K562 (cell line): ENCODE measurements around the gene NRXN3. TPM values are rescaled to one million over a fixed set of nuclear protein-coding genes. Genes with fewer than 3 reads are reported as not detected.

ENCODE experiments used
- ATAC-seq: fragments of 200-7000 bp; cut with Tn5 transposase; 3 replicates; pipeline ENCODE4 v1.9.1; 2020; ENCODE audit warnings: moderate library complexity
- BruUV-seq: library from RNA; stranded (reverse); fragments of 400-500 nt; replicated peaks from 2 replicates; lab custom pipeline; 2021; lab: Mats Ljungman, UMichigan
- CTCF ChIA-PET: fragments of 300-600 bp; formaldehyde crosslinking; extraction: SDS; loops from one replicate; lab custom pipeline; 2021; ENCODE audit warnings: low intra/inter-chr PET ratio; lab: Yijun Ruan, JAX
- POLR2A ChIA-PET: fragments of 300-600, 350-650 bp; sonication (Branson Sonifier 250); formaldehyde crosslinking; extraction: SDS; loops from one replicate; lab custom pipeline; 2021; ENCODE audit warnings: antibody characterized with exemption, inconsistent platforms; lab: Yijun Ruan, JAX
- DNase-seq, 4 experiments: peaks; one replicate each; pipeline versions ENCODE4 v3.0.0 to v3.0.0-alpha.2; 2011 to 2018; ENCODE audit warnings: low spot score in 3 of 4, mixed read lengths in 3 of 4; ENCODE audit errors: extremely low read depth in 1 of 4
- FAIRE-seq: peaks from 2 replicates; lab custom pipeline; 2011; peaks lifted over from hg19 to GRCh38; lab: Jason Lieb, UNC
- H2AFZ ChIP-seq: 2 replicates; pipeline ENCODE4 v1.6.0; 2011; ENCODE audit warnings: low read depth, low read length, control low read depth, inconsistent platforms
- H3K27ac ChIP-seq: fragments of 200-600 bp; 3 replicates; pipeline ENCODE4 v1.8.0; 2011; ENCODE audit warnings: low read depth, mild to moderate bottlenecking, control low read depth, inconsistent platforms, low read length, moderate library complexity, mixed read lengths; ENCODE audit errors: extremely low read depth
- H3K27me3 ChIP-seq, 2 experiments: fragments of 300-600 bp in 1 of 2; 2 replicates in 1 of 2; 3 replicates in 1 of 2; pipeline versions ENCODE4 v1.6.0 to v1.8.0; 2011; ENCODE audit warnings: inconsistent platforms in 2 of 2, low read length in 2 of 2, mild to moderate bottlenecking in 1 of 2, mixed read lengths in 1 of 2, moderate library complexity in 1 of 2; ENCODE audit not compliant: control insufficient read depth in 2 of 2, insufficient read depth in 2 of 2
- H3K36me3 ChIP-seq: fragments of 300-600 bp; 3 replicates; pipeline ENCODE4 v1.8.0; 2011; ENCODE audit warnings: mild to moderate bottlenecking, low read length, inconsistent platforms; ENCODE audit not compliant: control insufficient read depth, insufficient read depth
- H3K4me1 ChIP-seq, 2 experiments: fragments of 200-600 bp in 1 of 2; replicated peaks in 1 of 2; 2 replicates in 1 of 2; 3 replicates in 1 of 2; pipeline versions ENCODE4 v1.5.1 to v1.8.0; 2011; ENCODE audit warnings: inconsistent platforms in 2 of 2, low read length in 2 of 2, mild to moderate bottlenecking in 1 of 2, mixed read lengths in 1 of 2, moderate library complexity in 1 of 2; ENCODE audit not compliant: control insufficient read depth in 2 of 2, insufficient read depth in 2 of 2
- H3K4me2 ChIP-seq: 2 replicates; pipeline ENCODE4 v1.6.1; 2011; ENCODE audit warnings: low read length, control low read depth, inconsistent platforms, mixed read lengths; ENCODE audit not compliant: insufficient read depth
- H3K4me3 ChIP-seq: fragments of 200-600 bp; sonication (generic), shearing (Covaris generic); 2 replicates; pipeline ENCODE4 v1.5.1; 2016; ENCODE audit warnings: control low read depth, inconsistent platforms
- H3K79me2 ChIP-seq: fragments of 200-600 bp; 3 replicates; pipeline ENCODE4 v1.8.0; 2011; ENCODE audit warnings: low read length, inconsistent platforms; ENCODE audit not compliant: control insufficient read depth, insufficient read depth
- H3K9ac ChIP-seq, 2 experiments: 2 replicates each; pipeline versions ENCODE4 v1.6.0 to v1.6.1; 2011; ENCODE audit warnings: low read depth in 2 of 2, low read length in 2 of 2, control low read depth in 1 of 2, inconsistent platforms in 1 of 2, mild to moderate bottlenecking in 1 of 2, mixed read lengths in 1 of 2; ENCODE audit not compliant: insufficient read depth in 1 of 2
- H3K9me1 ChIP-seq: one replicate; pipeline ENCODE4 v1.6.0; 2011; ENCODE audit warnings: inconsistent platforms, mild to moderate bottlenecking, low read length, moderate library complexity; ENCODE audit not compliant: control insufficient read depth, insufficient read depth
- H3K9me3 ChIP-seq: replicated peaks from 2 replicates; pipeline ENCODE4 v1.5.1; 2011; ENCODE audit warnings: low read depth, low read length, inconsistent platforms; ENCODE audit not compliant: control insufficient read depth, insufficient read depth
- H4K20me1 ChIP-seq: replicated peaks from 2 replicates; pipeline ENCODE4 v1.6.1; 2011; ENCODE audit warnings: low read length, inconsistent platforms, mixed read lengths; ENCODE audit not compliant: control insufficient read depth, insufficient read depth
- BRF1 ChIP-seq: IDR thresholded peaks from 3 replicates; pipeline ENCODE4 v1.6.1; 2011; ENCODE audit warnings: borderline replicate concordance, mild to moderate bottlenecking; ENCODE audit not compliant: insufficient read length; ENCODE audit errors: extremely low read depth
- CBFA2T3 ChIP-seq: fragments of 450-650 bp; IDR thresholded peaks from 2 replicates; pipeline ENCODE4 v1.6.1; 2017
- ERF ChIP-seq: fragments of 450-650 bp; formaldehyde crosslinking; IDR thresholded peaks from 2 replicates; pipeline ENCODE4 v1.4.0; 2020; ENCODE audit warnings: mild to moderate bottlenecking, mixed read lengths
- HNRNPLL ChIP-seq: fragments of 200-400 bp; formaldehyde crosslinking; IDR thresholded peaks from 2 replicates; pipeline ENCODE4 v1.6.1; 2017; ENCODE audit warnings: low read length, low read depth, mild to moderate bottlenecking; ENCODE audit not compliant: poor library complexity, severe bottlenecking
- ID3 ChIP-seq, 2 experiments: fragments of 250-450 bp in 1 of 2; fragments of 450-650 bp in 1 of 2; sonication (Bioruptor Pico) in 1 of 2; IDR thresholded peaks; 2 replicates each; pipeline versions ENCODE4 v1.6.1 to v1.8.0; 2016 to 2021; ENCODE audit warnings: mild to moderate bottlenecking in 2 of 2, moderate library complexity in 2 of 2, missing compliant biosample characterization in 1 of 2, missing genetic modification characterization in 1 of 2
- NR0B1 ChIP-seq: fragments of 450-650 bp; IDR thresholded peaks from one replicate; pipeline ENCODE4 v1.6.1; 2018; ENCODE audit warnings: mild to moderate bottlenecking, moderate library complexity; ENCODE audit not compliant: partially characterized antibody
- RBBP5 ChIP-seq: fragments of 200-600 bp; sonication (generic); IDR thresholded peaks from 2 replicates; pipeline ENCODE4 v1.6.1; 2012; ENCODE audit warnings: borderline replicate concordance, mild to moderate bottlenecking, low read length, control low read depth, inconsistent platforms; ENCODE audit not compliant: insufficient read depth, poor library complexity, severe bottlenecking
- TCF7 ChIP-seq: sonication (generic); IDR thresholded peaks from 2 replicates; pipeline ENCODE4 v1.6.1; 2016; ENCODE audit warnings: antibody characterized with exemption, borderline replicate concordance
- XRCC3 ChIP-seq: fragments of 450-650 bp; IDR thresholded peaks from 2 replicates; pipeline ENCODE4 v1.6.1; 2017; ENCODE audit warnings: mild to moderate bottlenecking, moderate library complexity
- ZNF436 ChIP-seq: fragments of 250-450, 450-650 bp; sonication (Bioruptor Pico); formaldehyde crosslinking; IDR thresholded peaks from 2 replicates; pipeline ENCODE4 v1.7.0; 2020; ENCODE audit warnings: mild to moderate bottlenecking
- ZNF583 ChIP-seq: fragments of 250-450 bp; sonication (Bioruptor Pico); IDR thresholded peaks from 2 replicates; pipeline ENCODE4 v1.4.0; 2020
- WGBS: fragments of 100-300 bp; shearing (Covaris generic); methylation state at CpG from one replicate; pipeline ENCODE4 v1.1.6; 2016; ENCODE audit warnings: low coverage, mixed read lengths; ENCODE audit not compliant: insufficient coverage; ENCODE audit errors: missing lambda C conversion rate; 5-methylcytosine and 5-hydroxymethylcytosine counted together
- in situ Hi-C: fragments of 300-500 bp; cut with MboI; formaldehyde crosslinking; loops from 4 replicates; pipeline ENCODE4 v1.15.0; 2018; ENCODE audit warnings: inconsistent platforms, mixed read lengths
- intact Hi-C: fragments of 100-400 bp; cut with micrococcal nuclease; formaldehyde crosslinking; loops from 2 replicates; pipeline ENCODE4 v1.14.2; 2022
- polyA plus RNA-seq, 8 experiments: library from polyadenylated mRNA; depleted of rRNA in 4 of 8; stranded (reverse) in 5 of 8; unstranded in 3 of 8; fragments of >200 nt; fragmentation: Nextera tagmentation in 2 of 8; fragmentation: Illumina TruSeq in 1 of 8; extraction: Ambion mirVana in 2 of 8; extraction: Trizol in 1 of 8; gene quantifications; 2 replicates each; pipeline versions ENCODE4 v1.2.1 to v1.2.3, GENCODE V29; 2011 to 2014; ENCODE audit warnings: inconsistent platforms in 1 of 8, missing spikeins in 1 of 8
- total RNA-seq, 7 experiments: library from RNA; depleted of rRNA in 6 of 7; stranded (reverse); fragments of >200 nt in 6 of 7; fragmentation: Illumina TruSeq in 2 of 7; extraction: Trizol in 2 of 7; gene quantifications; 2 replicates each; pipeline versions ENCODE4 v1.2.1 to v1.2.3, GENCODE V29; 2011 to 2021; ENCODE audit warnings: low replicate concordance in 1 of 7

The NRXN3 gene
- total and polyA plus RNA-seq, 9 of the 15 experiments (the other 6 are each of a cell fraction or from before 2014, with no cell fraction given) = 0.09 TPM; not detected in 8

GRCh38 chr14:79062226-79062625 lies 892.1 kb downstream of the NRXN3 start:
- no TSS peak for BruUV-seq
- H3K36me3 ChIP-seq = no peaks in the 10 kb centered on the region
- H3K27ac ChIP-seq = no peak overlapping the region
- H2AFZ ChIP-seq = no peak overlapping the region
- TF ChIP-seq ERF = no peak
- no peak for TF ChIP-seq RBBP5
- TF ChIP-seq TCF7 = no peak
- TF ChIP-seq, all 486 proteins: peak for 0
- in situ Hi-C loops (no loop called here), intact Hi-C loops (no loop called here)
- H3K9me3 ChIP-seq = no peaks in the 10 kb centered on the region
- H3K4me1 ChIP-seq = no peaks in the 10 kb centered on the region
- no peaks in the 10 kb centered on the region for H3K79me2 ChIP-seq
- ChIA-PET CTCF (no interaction called here), POLR2A (no interaction called here)
- DNase-seq (no peak), FAIRE-seq (no peak), ATAC-seq (no peak)
- WGBS = 0% methylated on average over 3 of the region's 3 CpGs
- H3K4me3 ChIP-seq = no peak overlapping the region
- H3K27me3 ChIP-seq = no peaks in the 10 kb centered on the region
- H4K20me1 ChIP-seq = no peaks in the 10 kb centered on the region
- H3K4me2 ChIP-seq = no peak overlapping the region
- H3K9ac ChIP-seq = no peak overlapping the region
- H3K9me1 ChIP-seq = no peaks in the 10 kb centered on the region

GRCh38 chr14:79064214-79064613 lies 894.0 kb downstream of the NRXN3 start:
- ATAC-seq (no peak), FAIRE-seq (no peak), DNase-seq (no peak)
- no peaks in the 10 kb centered on the region for H3K4me1 ChIP-seq
- H2AFZ ChIP-seq = no peak overlapping the region
- in situ Hi-C loops = no loop called here
- no peaks in the 10 kb centered on the region for H3K27me3 ChIP-seq
- no TSS peak for BruUV-seq
- no peaks in the 10 kb centered on the region for H3K9me3 ChIP-seq
- H3K9me1 ChIP-seq = no peaks in the 10 kb centered on the region
- ChIA-PET CTCF (no interaction called here), POLR2A (no interaction called here)
- no peak overlapping the region for H3K9ac ChIP-seq
- H3K27ac ChIP-seq = no peak overlapping the region
- no peak overlapping the region for H3K4me3 ChIP-seq
- TF ChIP-seq BRF1 = no peak
- no peak for TF ChIP-seq ZNF436 (CRISPR knock-in tag)
- TF ChIP-seq ZNF583 = no peak
- no peak for TF ChIP-seq XRCC3
- TF ChIP-seq CBFA2T3 = no peak
- no peak for TF ChIP-seq HNRNPLL
- TF ChIP-seq ID3 (CRISPR knock-in tag; IDR thresholded peaks at IDR 0.05) = no peak
- no peak for TF ChIP-seq ID3 (tag; IDR thresholded peaks at IDR 0.05)
- no peak for TF ChIP-seq NR0B1
- no peaks in the 10 kb centered on the region for H3K36me3 ChIP-seq
- intact Hi-C loops = no loop called here
- H3K79me2 ChIP-seq = no peaks in the 10 kb centered on the region
- H4K20me1 ChIP-seq = no peaks in the 10 kb centered on the region
- no peak overlapping the region for H3K4me2 ChIP-seq
- 0% methylated on average over 2 of the region's 2 CpGs for WGBS
